Measurements from ENCODE around the gene MRM3.
"Not testable (repeated sequence)": the region's sequence is repeated elsewhere in the genome, so short reads cannot be mapped to it uniquely, and the experiment has no call there.

The MRM3 gene

GRCh38 chr17:755319-755961 is 26.7 kb upstream of the MRM3 start:
- not testable (repeated sequence) for DNase-seq

DNA sequence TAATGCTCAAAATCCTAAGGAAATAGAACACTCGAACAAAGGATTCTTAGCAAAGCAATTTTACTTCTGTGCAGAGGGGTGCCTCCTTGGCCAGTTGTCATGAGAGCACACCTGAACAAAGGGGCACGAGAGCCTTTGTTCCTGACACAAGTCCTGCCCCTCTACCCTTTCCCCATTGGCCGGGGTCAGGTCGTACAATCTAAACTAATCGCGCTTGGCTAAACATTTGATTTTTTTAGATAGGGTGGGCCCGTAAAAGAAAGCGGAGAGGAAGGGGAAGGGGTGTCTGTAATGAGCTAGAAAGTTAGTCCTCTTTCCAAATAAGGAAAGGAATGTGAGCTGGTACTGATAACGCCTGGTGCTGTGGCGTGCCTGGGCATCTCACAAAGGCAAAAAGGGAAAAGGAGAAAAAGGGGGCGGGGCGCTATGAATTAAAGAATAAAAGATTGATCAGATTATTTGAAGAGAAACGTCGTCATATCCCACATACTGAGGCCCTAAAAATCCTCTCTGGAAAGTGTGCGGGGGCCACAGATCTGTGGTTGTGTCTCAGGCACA is 26.1 kb upstream of the MRM3 start:
- DNase-seq: not testable (repeated sequence)

- DNase-seq: no peak
Observed at GRCh38 chr17:759964-760363, 22.2 kb upstream of the MRM3 start.

- DNase-seq: no peak
Observed at GRCh38 chr17:760371-760770, 21.8 kb upstream of the MRM3 start.

- no peak for DNase-seq
Observed at GRCh38 chr17:767076-767475, 15.1 kb upstream of the MRM3 start.

DNA sequence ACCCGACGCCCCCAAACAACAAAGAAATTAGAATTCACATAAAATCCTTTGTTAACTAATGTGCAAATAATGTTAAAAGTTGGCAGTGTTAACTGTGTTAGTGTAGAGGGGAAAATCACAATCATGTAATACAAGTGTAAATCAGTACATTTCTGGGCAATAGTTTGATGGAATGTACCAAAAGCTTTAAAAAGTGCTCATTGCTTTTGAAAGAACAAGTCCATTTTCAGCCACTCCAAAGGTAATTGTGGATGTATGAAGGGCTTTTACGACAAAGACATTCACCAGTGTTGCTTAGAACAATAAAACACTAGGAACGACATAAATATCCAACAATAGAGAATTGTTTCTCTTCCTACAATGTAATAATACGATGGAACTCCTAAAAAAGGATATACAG is 9.1 kb upstream of the MRM3 start:
- DNase-seq: no peak

DNA sequence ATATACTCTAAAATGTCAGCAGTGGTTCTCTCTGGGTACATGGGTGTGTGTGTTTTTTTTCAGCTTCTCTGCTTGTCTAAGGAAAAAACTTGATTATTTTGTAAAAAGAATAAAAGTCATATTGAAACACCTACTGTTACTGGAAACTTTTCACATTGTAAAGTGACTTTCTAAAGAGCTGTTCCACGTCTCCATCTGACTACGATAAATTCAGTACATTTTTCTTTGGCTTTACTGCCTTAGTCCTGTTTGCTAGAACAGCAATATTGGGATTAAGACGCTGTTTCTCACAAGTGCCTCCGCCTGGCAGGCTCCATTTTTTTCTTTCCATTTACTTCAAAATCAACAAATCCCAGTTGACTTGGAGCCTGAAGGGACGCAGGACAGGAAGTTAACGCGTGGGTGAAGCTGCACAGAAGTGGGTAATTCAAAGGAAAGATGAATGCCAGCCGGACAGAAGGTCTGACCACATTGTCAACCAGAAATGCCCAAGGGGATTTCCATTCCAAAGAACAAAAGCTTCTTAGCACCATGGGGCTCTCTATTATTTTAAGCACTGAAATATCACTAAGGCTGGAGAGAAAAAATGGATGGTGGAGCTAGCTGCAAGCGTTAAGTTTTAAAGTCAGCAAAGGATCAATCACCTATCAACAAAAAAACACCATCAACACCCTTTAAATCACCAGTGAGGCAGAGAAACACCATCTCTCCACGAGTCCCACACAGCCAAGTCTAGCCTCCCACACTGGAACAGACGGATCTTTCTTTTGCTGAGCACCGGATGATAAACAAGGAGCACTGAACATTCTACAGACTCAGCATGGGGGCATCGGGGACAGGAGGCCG is 8.5 kb upstream of the MRM3 start:
- no peak for DNase-seq

- DNase-seq: no peak
Observed at GRCh38 chr17:774313-774584, 7.9 kb upstream of the MRM3 start.

- DNase-seq: no peak
Observed at GRCh38 chr17:778096-778495, 4.1 kb upstream of the MRM3 start.

GRCh38 chr17:784143-784542 is 2.0 kb downstream of the MRM3 start:
- no peak for DNase-seq

- DNase-seq: not testable (repeated sequence)
Observed at GRCh38 chr17:785901-786300, 3.7 kb downstream of the MRM3 start.

GRCh38 chr17:787641-788221 is 5.6 kb downstream of the MRM3 start:
- DNase-seq: no peak

GRCh38 chr17:788551-788950 is 6.4 kb downstream of the MRM3 start:
- no peak for DNase-seq

DNA sequence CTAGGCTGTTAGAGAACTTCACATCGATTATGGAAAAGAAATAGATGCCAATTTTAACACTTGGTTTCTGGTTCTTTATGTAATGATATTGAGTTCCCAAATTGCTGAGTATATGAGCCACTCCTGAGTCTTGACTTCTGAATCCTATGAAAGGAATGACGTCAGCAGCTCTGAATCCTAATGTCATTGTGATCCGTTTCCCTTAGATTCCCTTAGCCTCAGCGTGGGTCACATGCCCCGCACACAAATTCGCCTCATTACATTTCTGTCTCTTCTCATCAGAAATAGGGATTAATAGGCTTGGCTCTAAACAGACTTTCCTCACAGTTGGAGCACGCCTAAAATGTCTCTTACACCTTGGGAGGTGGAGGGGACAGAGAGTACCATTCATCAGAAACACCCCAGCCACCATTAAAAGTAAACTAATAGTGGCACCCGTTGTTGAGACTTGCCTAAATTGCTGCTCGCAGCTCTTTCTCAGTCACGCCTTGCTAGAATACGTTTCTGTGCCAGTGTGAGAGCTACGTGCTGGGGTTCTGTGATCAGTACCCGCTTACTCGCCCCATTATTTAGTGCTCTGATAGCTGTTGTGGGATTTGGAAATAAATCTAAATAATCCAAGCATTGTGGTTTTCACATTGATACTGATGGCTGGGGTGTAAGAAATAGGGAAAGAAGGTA is 7.1 kb downstream of the MRM3 start:
- DNase-seq: no peak

- DNase-seq: not testable (repeated sequence)
Observed at GRCh38 chr17:789931-790873, 8.0 kb downstream of the MRM3 start.

GRCh38 chr17:790874-791247 is 8.7 kb downstream of the MRM3 start:
- DNase-seq: not testable (repeated sequence)

DNA sequence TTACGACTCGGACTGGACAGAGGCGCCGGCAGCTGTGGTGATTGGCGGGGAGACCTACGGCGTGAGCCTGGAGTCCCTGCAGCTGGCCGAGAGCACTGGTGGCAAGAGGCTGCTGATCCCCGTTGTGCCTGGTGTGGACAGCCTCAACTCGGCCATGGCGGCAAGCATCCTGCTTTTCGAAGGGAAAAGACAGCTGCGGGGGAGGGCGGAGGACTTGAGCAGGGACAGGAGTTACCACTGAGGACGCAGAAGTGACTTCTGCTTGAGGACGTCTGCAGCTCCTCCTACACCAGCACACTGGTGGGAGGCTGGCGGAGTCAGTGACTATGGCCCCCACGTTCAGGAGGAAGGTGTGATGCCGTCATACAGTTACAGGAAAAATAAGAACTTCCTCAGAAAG is 9.7 kb downstream of the MRM3 start:
- no peak for DNase-seq

- DNase-seq: no peak
Observed at GRCh38 chr17:792277-792676, 10.1 kb downstream of the MRM3 start.

- DNase-seq: no peak
Observed at GRCh38 chr17:794876-795275, 12.7 kb downstream of the MRM3 start.

GRCh38 chr17:795276-795675 is 13.1 kb downstream of the MRM3 start:
- no peak for DNase-seq

GRCh38 chr17:795721-796120 is 13.6 kb downstream of the MRM3 start:
- no peak for DNase-seq

- no peak for DNase-seq
Observed at GRCh38 chr17:796609-797008, 14.5 kb downstream of the MRM3 start.
